Activated B cell treated with CpG ODN at 0.5 μM for 24 hours (primary cell): ENCODE data around the gene RFT1. TPM values are rescaled to one million over a fixed set of nuclear protein-coding genes. Genes with fewer than 3 reads are reported as not detected.
A peak's percentile ranks its signal among the peaks of the same experiment; 100 is the strongest.
"Not testable (repeated sequence)": the region's sequence is repeated elsewhere in the genome, so short reads cannot be mapped to it uniquely, and the experiment has no call there.

Source experiments
- ATAC-seq: fragments of 200-7000 bp; cut with Tn5 transposase; one replicate; pipeline ENCODE4 v1.10.0; 2021; ENCODE audit warnings: low read depth, mild to moderate bottlenecking, moderate library complexity
- CTCF ChIA-PET: fragments of 350-600 bp; sonication (Branson Sonifier 250); formaldehyde crosslinking; loops from one replicate; lab custom pipeline; 2021; ENCODE audit warnings: antibody characterized with exemption; lab: Charles Lee
- POLR2A ChIA-PET: fragments of 350-600 bp; sonication (Branson Sonifier 250); formaldehyde crosslinking; loops from one replicate; lab custom pipeline; 2021; ENCODE audit warnings: antibody characterized with exemption; lab: Charles Lee
- DNase-seq: peaks from one replicate; pipeline ENCODE4 v3.0.0; 2022
- H3K27ac Mint-ChIP-seq: one replicate; pipeline ENCODE4 v1.8.0; 2020; ENCODE audit warnings: mixed read lengths
- H3K27me3 Mint-ChIP-seq: one replicate; pipeline ENCODE4 v1.8.0; 2021; ENCODE audit warnings: mixed read lengths
- H3K36me3 Mint-ChIP-seq: one replicate; pipeline ENCODE4 v1.8.0; 2021; ENCODE audit warnings: low read depth, mixed read lengths
- H3K4me1 Mint-ChIP-seq: one replicate; pipeline ENCODE4 v1.8.0; 2021; ENCODE audit warnings: mixed read lengths
- H3K4me3 Mint-ChIP-seq: one replicate; pipeline ENCODE4 v1.8.0; 2020; ENCODE audit warnings: mild to moderate bottlenecking, mixed read lengths
- H3K9me3 Mint-ChIP-seq: one replicate; pipeline ENCODE4 v1.8.0; 2020; ENCODE audit warnings: mixed read lengths
- intact Hi-C: fragments of 100-400 bp; cut with micrococcal nuclease; formaldehyde crosslinking; loops from one replicate; pipeline ENCODE4 v1.15.1; 2024
- total RNA-seq: library from RNA; stranded (reverse); gene quantifications from 2 replicates; pipeline ENCODE4 v1.2.3, GENCODE V29; 2022
- TF ChIP-seq, protein P1 (sequence below): fragments of 200-600 bp; IDR thresholded peaks from one replicate; pipeline ENCODE4 v1.8.0; 2022; ENCODE audit warnings: antibody characterized with exemption, mild to moderate bottlenecking

The RFT1 gene
- total RNA-seq, 1 donor from 2014 or later, result 23.6 TPM

DNA sequence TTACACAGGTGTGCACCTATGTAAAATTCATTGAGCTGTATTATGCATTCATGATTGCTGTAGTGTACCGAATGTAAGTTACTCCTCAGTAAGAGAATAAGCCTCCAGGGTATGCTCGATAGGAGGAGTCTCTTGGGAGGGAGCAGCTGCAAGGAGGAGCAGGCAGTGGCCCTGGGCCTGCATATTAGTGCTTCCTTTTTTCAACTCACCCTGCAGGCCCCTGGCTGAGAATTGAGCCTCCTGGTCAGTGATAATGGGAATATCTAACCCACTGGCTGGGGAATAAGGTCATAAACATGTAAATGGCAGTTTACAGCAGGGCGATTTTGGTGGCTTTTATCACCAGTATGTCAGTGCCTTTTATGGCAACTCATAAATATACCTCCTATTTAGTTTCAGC, 62.7 kb downstream of the RFT1 start:
- Mint-ChIP-seq H3K4me3 (no peak overlapping the region), H3K9me3 (no peaks in the 10 kb centered on the region), H3K36me3 (no peaks in the 10 kb centered on the region), H3K4me1 (peaks cover 5% of the 10 kb centered on the region), H3K27ac (no peak overlapping the region), H3K27me3 (peaks cover 11% of the 10 kb centered on the region)
- TF ChIP-seq, protein P1, sequence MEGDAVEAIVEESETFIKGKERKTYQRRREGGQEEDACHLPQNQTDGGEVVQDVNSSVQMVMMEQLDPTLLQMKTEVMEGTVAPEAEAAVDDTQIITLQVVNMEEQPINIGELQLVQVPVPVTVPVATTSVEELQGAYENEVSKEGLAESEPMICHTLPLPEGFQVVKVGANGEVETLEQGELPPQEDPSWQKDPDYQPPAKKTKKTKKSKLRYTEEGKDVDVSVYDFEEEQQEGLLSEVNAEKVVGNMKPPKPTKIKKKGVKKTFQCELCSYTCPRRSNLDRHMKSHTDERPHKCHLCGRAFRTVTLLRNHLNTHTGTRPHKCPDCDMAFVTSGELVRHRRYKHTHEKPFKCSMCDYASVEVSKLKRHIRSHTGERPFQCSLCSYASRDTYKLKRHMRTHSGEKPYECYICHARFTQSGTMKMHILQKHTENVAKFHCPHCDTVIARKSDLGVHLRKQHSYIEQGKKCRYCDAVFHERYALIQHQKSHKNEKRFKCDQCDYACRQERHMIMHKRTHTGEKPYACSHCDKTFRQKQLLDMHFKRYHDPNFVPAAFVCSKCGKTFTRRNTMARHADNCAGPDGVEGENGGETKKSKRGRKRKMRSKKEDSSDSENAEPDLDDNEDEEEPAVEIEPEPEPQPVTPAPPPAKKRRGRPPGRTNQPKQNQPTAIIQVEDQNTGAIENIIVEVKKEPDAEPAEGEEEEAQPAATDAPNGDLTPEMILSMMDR, result no peak
- DNase-seq, result no peak
- ATAC-seq, result no peak
- ChIA-PET POLR2A (no interaction called here), CTCF (no interaction called here)
- intact Hi-C loops, result no loop called here

DNA sequence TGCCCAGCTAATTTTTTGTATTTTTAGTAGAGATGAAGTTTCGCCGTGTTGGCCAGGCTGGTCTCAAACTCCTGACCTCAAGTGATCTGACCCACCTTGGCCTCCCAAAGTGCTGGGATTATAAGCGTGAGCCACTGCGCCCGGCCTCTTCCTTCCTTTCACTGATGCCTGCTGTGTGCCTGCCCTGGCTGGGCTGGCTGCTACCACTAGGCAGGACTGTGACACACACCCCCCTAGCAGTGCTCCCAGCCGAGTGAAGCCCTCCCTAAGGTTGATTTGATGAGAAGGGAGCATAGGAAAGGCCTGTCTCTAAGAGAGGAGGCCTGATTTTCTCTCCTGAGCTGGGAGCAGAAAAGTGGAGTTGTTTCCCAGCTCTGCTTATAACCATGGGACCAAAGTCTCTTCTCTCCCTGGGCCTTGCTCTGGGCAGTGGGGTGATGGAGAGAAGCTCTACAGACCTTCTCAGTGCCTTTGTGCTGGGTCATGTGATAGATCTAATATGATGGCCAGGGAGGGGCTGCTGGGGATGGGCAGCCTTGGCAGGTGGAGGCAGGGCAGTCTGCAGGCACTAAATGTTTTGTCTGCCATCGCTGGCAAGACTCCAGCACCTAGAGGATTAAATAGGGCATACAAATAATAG, 64.3 kb downstream of the RFT1 start:
- intact Hi-C loops, result no loop called here
- peaks cover 15% of the 10 kb centered on the region for H3K27me3 Mint-ChIP-seq
- DNase-seq (no peak), ATAC-seq (no peak)
- CTCF ChIA-PET, result no interaction called here
- no peaks in the 10 kb centered on the region for H3K36me3 Mint-ChIP-seq
- no peaks in the 10 kb centered on the region for H3K9me3 Mint-ChIP-seq
- TF ChIP-seq, protein P1, result no peak
- H3K4me3 Mint-ChIP-seq, result no peak overlapping the region
- H3K27ac Mint-ChIP-seq, result no peak overlapping the region
- H3K4me1 Mint-ChIP-seq, result no peaks in the 10 kb centered on the region
- POLR2A ChIA-PET, result no interaction called here

DNA sequence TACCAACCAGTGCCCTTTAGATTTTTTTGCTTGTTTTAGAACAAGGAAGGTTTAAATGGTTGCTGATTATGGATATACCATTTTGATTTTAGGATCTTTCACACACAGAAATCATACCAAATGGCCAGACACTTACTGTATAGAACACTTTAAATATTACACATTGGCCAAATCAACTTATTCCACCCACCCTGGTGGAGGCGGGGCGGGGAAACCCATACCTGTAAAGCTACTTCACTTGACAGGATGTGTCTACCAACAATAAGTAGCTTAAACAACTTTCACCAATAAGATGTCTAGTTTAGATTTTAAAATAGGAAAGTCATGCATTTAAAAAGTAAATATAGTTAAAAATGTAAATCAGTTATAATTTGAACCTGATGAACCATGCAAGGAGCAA, 67.3 kb downstream of the RFT1 start:
- Mint-ChIP-seq H3K4me3 (no peak overlapping the region), H3K4me1 (no peaks in the 10 kb centered on the region), H3K9me3 (no peaks in the 10 kb centered on the region), H3K36me3 (no peaks in the 10 kb centered on the region), H3K27me3 (peaks cover 15% of the 10 kb centered on the region), H3K27ac (no peak overlapping the region)
- POLR2A ChIA-PET, result no interaction called here
- DNase-seq, result no peak
- intact Hi-C loops, result no loop called here
- no peak for ATAC-seq
- CTCF ChIA-PET, result no interaction called here
- TF ChIP-seq, protein P1, result no peak

DNA sequence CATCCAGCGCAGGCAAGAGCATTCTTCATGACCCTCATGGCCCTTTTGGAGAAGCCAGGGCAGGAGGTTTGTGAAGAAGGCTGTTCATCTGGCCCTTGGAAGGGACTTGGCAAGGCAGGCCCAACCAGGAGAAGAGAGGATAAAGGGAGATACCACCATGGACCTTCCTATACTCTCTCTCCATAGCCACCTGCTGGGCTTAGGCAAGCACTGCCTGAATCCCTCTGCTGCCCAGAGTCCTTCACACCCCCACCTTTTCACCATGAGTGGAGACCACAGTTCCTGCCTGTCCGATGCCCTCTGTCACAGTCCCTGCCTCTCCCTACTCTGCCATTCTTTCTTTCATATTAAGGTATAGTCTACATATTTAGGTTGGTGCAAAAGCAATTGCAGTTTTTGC, 73.8 kb downstream of the RFT1 start:
- Mint-ChIP-seq H3K27me3 (no peaks in the 10 kb centered on the region), H3K4me1 (no peaks in the 10 kb centered on the region), H3K4me3 (no peak overlapping the region), H3K36me3 (no peaks in the 10 kb centered on the region), H3K9me3 (no peaks in the 10 kb centered on the region), H3K27ac (no peak overlapping the region)
- peak; percentile 49 for ATAC-seq
- ChIA-PET CTCF (no interaction called here), POLR2A (no interaction called here)
- DNase-seq, result no peak
- intact Hi-C loops, result no loop called here
- TF ChIP-seq, protein P1, result no peak

DNA sequence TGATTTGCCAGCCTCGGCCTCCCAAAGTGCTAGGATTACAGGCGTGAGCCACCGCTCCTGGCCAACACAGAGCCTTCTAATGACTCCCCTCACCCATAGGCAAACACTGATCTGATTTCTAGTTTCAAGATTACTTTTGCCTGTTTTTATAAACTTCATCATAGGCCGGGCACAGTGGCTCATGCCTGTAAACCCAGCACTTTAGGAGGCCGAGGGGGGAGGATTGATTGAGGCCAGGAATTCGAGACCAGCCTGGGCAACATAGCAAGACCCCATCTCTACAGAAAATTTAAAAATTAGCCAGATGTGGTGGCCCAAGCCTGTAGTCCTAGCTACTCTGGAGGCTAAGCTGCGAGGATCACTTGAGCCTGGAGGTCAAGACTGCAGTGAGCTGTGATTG, 76.0 kb downstream of the RFT1 start:
- DNase-seq, H3K4me3 Mint-ChIP-seq, ATAC-seq, CTCF ChIA-PET, H3K9me3 Mint-ChIP-seq, H3K36me3 Mint-ChIP-seq, POLR2A ChIA-PET, intact Hi-C loops, H3K4me1 Mint-ChIP-seq, H3K27ac Mint-ChIP-seq, H3K27me3 Mint-ChIP-seq: not testable (repeated sequence)

DNA sequence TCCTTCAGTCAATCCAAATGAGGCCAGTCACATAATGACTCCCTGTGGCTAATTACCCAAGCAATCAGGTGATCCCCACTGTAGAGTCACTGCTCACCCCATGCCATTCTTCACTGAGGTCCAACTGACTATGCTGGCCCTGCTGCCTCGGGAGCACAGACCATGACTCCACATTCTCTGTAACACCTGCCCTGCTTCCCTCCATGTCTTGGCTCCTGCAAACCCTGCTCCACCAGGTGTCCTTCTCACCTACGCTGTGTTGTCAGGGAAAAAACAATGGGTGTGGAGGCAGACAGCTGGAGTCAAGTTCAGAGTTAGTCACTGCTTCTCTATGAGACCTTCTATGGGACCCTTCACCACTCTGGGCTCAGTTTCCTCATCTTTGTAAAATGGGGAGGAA, 78.3 kb downstream of the RFT1 start:
- H3K4me3 Mint-ChIP-seq, result no peak overlapping the region
- POLR2A ChIA-PET, result no interaction called here
- no peaks in the 10 kb centered on the region for H3K27me3 Mint-ChIP-seq
- intact Hi-C loops, result no loop called here
- H3K27ac Mint-ChIP-seq, result no peak overlapping the region
- DNase-seq, result no peak
- TF ChIP-seq, protein P1, result no peak
- H3K36me3 Mint-ChIP-seq, result no peaks in the 10 kb centered on the region
- ATAC-seq, result no peak
- H3K4me1 Mint-ChIP-seq, result peaks cover 8% of the 10 kb centered on the region
- no peaks in the 10 kb centered on the region for H3K9me3 Mint-ChIP-seq
- CTCF ChIA-PET, result no interaction called here
